AG04449 (cell line): ENCODE results near the gene NT5C.

Source experiments
- CTCF ChIA-PET: fragments of 350-600 bp; formaldehyde crosslinking; extraction: SDS; loops from one replicate; lab custom pipeline; 2021; ENCODE audit warnings: antibody characterized with exemption; lab: Yijun Ruan, JAX
- POLR2A ChIA-PET: fragments of 400-600, 350-600 bp; formaldehyde crosslinking; extraction: SDS; loops from one replicate; lab custom pipeline; 2020; ENCODE audit warnings: antibody characterized with exemption, inconsistent platforms; lab: Yijun Ruan, JAX
- DNase-seq: peaks from one replicate; pipeline ENCODE4 v3.0.0-alpha.2; 2010; ENCODE audit warnings: low read depth, low spot score
- H3K4me3 ChIP-seq: 2 replicates; pipeline ENCODE4 v1.5.1; 2011; ENCODE audit warnings: low read depth, mild to moderate bottlenecking, control low read depth, low read length
- TF ChIP-seq, protein P1 (sequence below): IDR thresholded peaks from one replicate; pipeline ENCODE4 v1.5.1; 2011; ENCODE audit warnings: mild to moderate bottlenecking, moderate library complexity, low read length, control low read depth, inconsistent platforms; ENCODE audit not compliant: insufficient read depth; ENCODE audit errors: missing control alignments

NT5C gene

DNA sequence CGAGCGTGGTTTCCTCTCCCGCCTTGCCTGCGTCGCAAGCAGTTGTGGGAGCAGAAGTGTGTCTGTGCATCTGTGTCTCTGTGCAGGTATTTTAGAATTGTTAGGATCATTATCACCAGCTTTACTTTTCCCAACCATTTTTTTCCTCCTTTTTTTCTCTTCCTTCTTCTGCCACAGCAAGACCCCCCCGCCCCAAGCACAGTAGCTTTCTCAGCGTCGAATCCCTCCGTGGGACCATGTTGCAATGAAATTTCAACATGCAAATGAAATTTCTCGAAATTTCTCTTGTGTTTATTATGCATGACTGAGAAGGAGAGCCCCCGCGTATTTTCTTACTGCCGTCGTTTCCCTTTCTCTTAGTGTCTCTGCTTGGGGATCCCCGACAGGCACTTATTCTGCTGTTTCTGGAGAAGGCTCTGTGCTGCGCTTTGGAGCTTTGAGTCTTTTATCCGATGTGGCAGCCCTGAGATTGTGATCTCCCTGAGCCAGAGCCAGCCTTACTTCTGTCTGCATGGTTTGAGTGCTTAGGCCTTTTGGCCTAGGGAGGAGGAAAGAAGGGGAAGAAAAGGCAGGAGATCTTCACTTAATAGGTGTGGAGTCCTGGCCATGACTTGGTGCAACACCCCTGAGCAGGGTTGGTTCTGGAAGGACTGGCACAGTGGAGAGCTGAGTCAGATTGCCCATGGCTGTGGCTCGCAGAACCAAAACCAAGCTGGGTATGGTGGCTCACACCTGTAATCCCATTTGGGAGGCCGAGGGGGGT, 16.8 kb downstream of the NT5C start:
- no peak for DNase-seq
- ChIA-PET POLR2A (interaction anchor here (1.0 to 1.8 kb wide), 5 partner anchors 10 to 124 kb away, joined by 3 to 19 read pairs (median 8); partner anchors contain the start of genes NT5C and SLC16A5), CTCF (interaction anchor here (0.7 to 9.4 kb wide), 62 partner anchors 9 to 633 kb away, joined by 3 to 231 read pairs (median 8); partner anchors contain the start of genes GGA3, MIF4GD, MRPL58 and MRPS7)
- peak overlapping the region; percentile 57 for H3K4me3 ChIP-seq
- TF ChIP-seq, protein P1, sequence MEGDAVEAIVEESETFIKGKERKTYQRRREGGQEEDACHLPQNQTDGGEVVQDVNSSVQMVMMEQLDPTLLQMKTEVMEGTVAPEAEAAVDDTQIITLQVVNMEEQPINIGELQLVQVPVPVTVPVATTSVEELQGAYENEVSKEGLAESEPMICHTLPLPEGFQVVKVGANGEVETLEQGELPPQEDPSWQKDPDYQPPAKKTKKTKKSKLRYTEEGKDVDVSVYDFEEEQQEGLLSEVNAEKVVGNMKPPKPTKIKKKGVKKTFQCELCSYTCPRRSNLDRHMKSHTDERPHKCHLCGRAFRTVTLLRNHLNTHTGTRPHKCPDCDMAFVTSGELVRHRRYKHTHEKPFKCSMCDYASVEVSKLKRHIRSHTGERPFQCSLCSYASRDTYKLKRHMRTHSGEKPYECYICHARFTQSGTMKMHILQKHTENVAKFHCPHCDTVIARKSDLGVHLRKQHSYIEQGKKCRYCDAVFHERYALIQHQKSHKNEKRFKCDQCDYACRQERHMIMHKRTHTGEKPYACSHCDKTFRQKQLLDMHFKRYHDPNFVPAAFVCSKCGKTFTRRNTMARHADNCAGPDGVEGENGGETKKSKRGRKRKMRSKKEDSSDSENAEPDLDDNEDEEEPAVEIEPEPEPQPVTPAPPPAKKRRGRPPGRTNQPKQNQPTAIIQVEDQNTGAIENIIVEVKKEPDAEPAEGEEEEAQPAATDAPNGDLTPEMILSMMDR = no peak

DNA sequence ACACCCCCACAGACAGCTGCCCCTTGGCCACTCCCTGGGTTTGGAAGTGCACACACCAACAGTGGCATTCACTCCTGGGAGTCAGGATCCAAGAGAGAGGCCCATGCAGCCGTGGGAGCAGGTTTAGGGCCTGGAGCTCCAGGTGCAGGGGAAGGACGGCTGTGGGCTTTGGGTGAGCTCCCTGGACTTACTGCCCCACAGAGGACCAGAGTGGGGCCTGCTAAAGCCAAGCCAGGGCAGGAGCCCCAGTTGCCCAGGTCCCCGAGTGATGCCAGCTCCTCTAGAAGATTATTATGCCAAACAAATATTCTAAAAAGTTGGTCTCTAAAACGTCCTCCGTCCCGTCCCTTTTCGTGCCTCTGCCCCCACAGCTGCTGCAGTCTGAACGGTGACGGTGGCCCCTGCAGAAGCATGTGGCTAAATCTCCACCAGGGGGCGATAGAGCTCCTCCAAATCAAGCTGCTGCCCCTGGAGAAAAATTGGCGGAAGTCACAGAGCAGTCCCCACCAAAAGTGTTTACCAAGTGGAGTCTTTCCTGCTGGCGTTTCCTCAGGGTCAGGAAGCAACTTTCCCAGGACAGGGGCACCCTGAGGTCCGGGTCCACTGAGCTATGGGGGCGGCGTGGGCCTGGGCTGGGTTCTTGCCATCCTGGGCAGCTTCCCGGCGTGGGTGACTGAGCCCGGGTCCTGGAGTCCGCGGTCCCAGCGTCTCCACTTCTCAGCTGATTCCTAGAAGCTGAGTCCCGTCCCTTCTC, 17.6 kb downstream of the NT5C start:
- ChIA-PET POLR2A (interaction anchor here (0.8 to 1.8 kb wide), 6 partner anchors 11 to 125 kb away, joined by 3 to 19 read pairs (median 6); partner anchors contain the start of genes NT5C and SLC16A5), CTCF (interaction anchor here (0.8 to 9.4 kb wide), 61 partner anchors 9 to 634 kb away, joined by 3 to 231 read pairs (median 8); partner anchors contain the start of genes GGA3, MIF4GD, MRPL58 and MRPS7)
- TF ChIP-seq, protein P1 = peak; percentile 91
- peak; percentile 31 for DNase-seq
- H3K4me3 ChIP-seq = peak overlapping the region; percentile 57

DNA sequence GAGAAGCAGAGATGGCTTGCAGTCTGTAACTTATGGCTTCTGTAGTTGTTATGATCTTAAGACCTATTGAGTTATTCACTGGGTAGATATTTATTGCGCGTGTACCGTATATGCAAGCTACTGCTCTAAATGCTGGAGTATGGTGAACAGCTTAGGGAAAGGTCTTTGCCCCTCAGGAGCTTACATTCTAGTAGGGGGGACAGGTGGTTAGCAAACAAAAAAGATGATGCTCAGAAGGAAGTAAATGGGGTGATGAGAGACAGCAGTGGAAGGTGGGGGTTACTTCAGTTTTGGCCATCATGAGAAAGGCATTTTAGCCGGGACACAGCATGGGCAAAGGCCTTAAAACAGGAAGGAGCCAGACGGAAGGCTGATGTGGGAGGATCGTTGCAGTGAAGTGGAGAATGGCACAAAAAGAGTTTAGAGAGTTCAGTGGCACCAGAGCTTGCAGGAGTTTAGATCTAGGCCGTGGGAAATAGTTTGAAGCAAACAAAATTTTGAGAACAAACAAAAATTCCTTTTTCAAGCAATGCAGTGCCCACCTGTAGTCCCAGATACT, 19.7 kb downstream of the NT5C start:
- ChIA-PET POLR2A (interaction anchor here (0.7 kb wide), 1 partner anchor 24 kb away, joined by 3 read pairs; no protein-coding TSS in a partner anchor), CTCF (interaction anchor here (0.6 to 9.4 kb wide), 19 partner anchors 6 to 301 kb away, joined by 3 to 231 read pairs (median 6); partner anchors contain the start of genes NT5C and NUP85)
- DNase-seq = no peak
- TF ChIP-seq, protein P1 = no peak
- H3K4me3 ChIP-seq = no peak overlapping the region; the same call in 1 of the 2 replicates

DNA sequence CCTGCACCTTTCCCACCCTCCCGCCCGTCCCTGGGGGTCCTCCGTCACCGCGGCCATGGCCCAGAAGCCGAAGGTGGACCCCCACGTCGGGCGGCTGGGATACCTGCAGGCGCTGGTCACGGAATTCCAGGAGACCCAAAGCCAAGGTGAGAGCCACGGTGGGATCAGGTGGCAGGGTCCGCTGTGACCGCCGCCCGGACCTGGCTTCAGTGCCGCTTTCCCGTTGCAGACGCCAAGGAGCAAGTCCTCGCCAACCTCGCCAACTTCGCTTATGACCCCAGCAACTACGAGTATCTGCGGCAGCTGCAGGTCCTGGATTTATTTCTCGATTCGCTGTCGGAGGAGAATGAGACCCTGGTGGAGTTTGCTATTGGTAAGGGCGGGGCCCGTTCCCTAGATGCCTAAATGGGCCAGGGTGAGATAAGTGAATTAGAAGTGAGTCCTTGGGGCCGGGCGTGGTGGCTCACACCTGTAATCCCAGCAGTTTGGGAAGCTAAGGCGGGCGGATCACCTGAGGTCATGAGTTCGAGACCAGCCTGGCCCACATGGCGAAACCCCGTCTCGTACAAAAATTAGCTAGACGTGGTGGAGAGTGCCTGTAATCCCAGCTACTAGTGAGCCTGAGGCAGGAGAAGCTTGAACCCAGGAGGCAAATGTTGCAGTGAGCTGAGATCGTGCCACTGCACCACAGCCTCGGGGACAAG, 21.2 kb downstream of the NT5C start:
- TF ChIP-seq, protein P1 = no peak
- CTCF ChIA-PET = interaction anchor here (0.8 to 9.4 kb wide), 13 partner anchors 8 to 188 kb away, joined by 3 to 231 read pairs (median 6); partner anchors contain the start of genes NT5C and NUP85
- no peak for DNase-seq
- peak overlapping the region; percentile 79 for H3K4me3 ChIP-seq
- POLR2A ChIA-PET = interaction anchor here (0.7 kb wide), 1 partner anchor 75 kb away, joined by 3 read pairs; no protein-coding TSS in a partner anchor

DNA sequence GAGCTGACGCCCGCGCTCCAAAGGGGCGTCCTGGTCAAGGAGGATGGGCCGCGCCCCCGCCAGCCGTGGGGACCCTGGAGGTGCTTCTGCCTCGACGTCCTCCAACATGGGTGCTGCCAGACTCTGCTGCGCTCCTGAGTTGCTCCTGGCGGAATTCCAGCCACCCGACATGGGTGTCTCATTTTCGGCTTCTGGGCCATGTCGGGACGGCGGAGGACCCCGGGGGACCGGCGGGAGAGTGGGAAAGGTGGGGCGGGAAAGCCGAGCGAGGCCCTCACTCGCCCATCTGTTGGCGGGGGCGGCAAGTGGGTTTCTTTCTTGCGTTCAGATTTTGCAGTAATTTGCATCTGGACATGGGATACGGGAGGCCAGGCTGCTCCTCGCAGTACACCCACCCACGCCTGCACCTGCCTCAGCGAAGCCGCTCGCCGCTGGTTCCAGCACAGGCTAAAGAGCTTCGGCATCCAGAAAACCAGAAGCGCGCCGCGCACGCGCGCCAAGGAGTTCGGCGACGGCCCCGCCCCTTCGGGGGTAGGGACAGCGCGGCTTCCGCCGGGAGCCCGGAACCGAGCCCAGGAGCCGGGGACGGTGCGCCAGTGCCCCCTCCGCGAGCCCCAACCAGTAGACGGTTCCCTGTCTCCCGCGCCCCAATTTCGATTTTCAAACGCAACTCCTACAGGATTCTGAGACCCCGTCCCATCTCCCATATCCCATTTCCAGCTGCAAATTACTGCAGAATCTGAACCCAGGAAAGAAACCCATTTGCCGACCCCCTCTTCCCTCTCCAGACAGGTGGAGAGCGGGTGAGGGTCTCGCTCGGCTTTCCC, 21.9 kb downstream of the NT5C start, which contains the start of gene ARMC7:
ARMC7 (plus strand) TSS at position 563 of the 827 bp plus-strand sequence. CDS start 320 bp downstream, outside the sequence.
- POLR2A ChIA-PET = interaction anchor here (0.6 to 0.7 kb wide), 4 partner anchors 13 to 75 kb away, joined by 3 to 4 read pairs (median 3); no protein-coding TSS in a partner anchor
- peak within 1 kb of the TSS; percentile 79 for H3K4me3 ChIP-seq

More for the DNA sequence above, 21.9 kb downstream of the NT5C start, which contains the start of gene ARMC7:
- no peak for DNase-seq
- TF ChIP-seq, protein P1 = no peak
- CTCF ChIA-PET = interaction anchor here (0.6 to 9.4 kb wide), 11 partner anchors 14 to 187 kb away, joined by 3 to 231 read pairs (median 5); partner anchors contain the start of genes NT5C, NUP85 and SLC16A5
